ENCODE data around the gene CREB3L1.
A peak's percentile ranks its signal among the peaks of the same experiment; 100 is the strongest.

CREB3L1 gene

GRCh38 chr11:46247090-46247489 is 30.4 kb upstream of the CREB3L1 start:
- H2AFZ ChIP-seq (ENCODE audit: low read length), result no peak overlapping the region
- no peak for TF ChIP-seq EZH2phosphoT487 (IDR thresholded peaks at IDR 0.05; ENCODE audit: borderline replicate concordance)
- no peak for TF ChIP-seq CTCF (conservative IDR thresholded peaks at IDR 0.05; ENCODE audit: low read length)

GRCh38 chr11:46247659-46248058 is 29.8 kb upstream of the CREB3L1 start:
- no peaks in the 10 kb centered on the region for H3K36me3 ChIP-seq (ENCODE audit: insufficient read depth, low read length)
- no peak overlapping the region for H3K4me3 ChIP-seq (ENCODE audit: low read length, poor library complexity, severe bottlenecking)
- H3K4me2 ChIP-seq (ENCODE audit: low read depth, low read length, poor library complexity, severe bottlenecking), result no peak overlapping the region
- no peaks in the 10 kb centered on the region for H3K79me2 ChIP-seq (ENCODE audit: insufficient read depth, low read length)
- H3K9me2 ChIP-seq (replicated peaks; ENCODE audit: low read depth, low read length), result no peaks in the 10 kb centered on the region
- no peaks in the 10 kb centered on the region for H3K9me3 ChIP-seq (ENCODE audit: insufficient read depth, low read depth, low read length)
- H3K9ac ChIP-seq (ENCODE audit: low read depth, low read length, poor library complexity, severe bottlenecking), result no peak overlapping the region
- no peak for TF ChIP-seq EZH2phosphoT487 (IDR thresholded peaks at IDR 0.05; ENCODE audit: borderline replicate concordance)
- peak; percentile 81 for TF ChIP-seq CTCF (conservative IDR thresholded peaks at IDR 0.05; ENCODE audit: low read length)
- H2AFZ ChIP-seq (ENCODE audit: low read length), result no peak overlapping the region
- peaks cover 8% of the 10 kb centered on the region for H3K4me1 ChIP-seq (ENCODE audit: insufficient read depth, low read length, poor library complexity, severe bottlenecking)
- no peaks in the 10 kb centered on the region for H4K20me1 ChIP-seq (ENCODE audit: insufficient read depth, low read length, poor library complexity, severe bottlenecking)
- H3K27me3 ChIP-seq (ENCODE audit: insufficient read depth, low read length, poor library complexity, severe bottlenecking), result no peaks in the 10 kb centered on the region
- no peaks in the 10 kb centered on the region for H3F3A ChIP-seq (ENCODE audit: low read depth)

More at GRCh38 chr11:46247090-46247489, 30.4 kb upstream of the CREB3L1 start:
- Histone ChIP-seq H3K4me3 (ENCODE audit: low read length, poor library complexity, severe bottlenecking) (no peak overlapping the region), H3K9me2 (replicated peaks; ENCODE audit: low read depth, low read length) (no peaks in the 10 kb centered on the region), H3K79me2 (ENCODE audit: insufficient read depth, low read length) (no peaks in the 10 kb centered on the region), H3K9ac (ENCODE audit: low read depth, low read length, poor library complexity, severe bottlenecking) (no peak overlapping the region), H3F3A (ENCODE audit: low read depth) (no peaks in the 10 kb centered on the region), H4K20me1 (ENCODE audit: insufficient read depth, low read length, poor library complexity, severe bottlenecking) (no peaks in the 10 kb centered on the region), H3K9me3 (ENCODE audit: insufficient read depth, low read depth, low read length) (no peaks in the 10 kb centered on the region), H3K27me3 (ENCODE audit: insufficient read depth, low read length, poor library complexity, severe bottlenecking) (no peaks in the 10 kb centered on the region), H3K4me2 (ENCODE audit: low read depth, low read length, poor library complexity, severe bottlenecking) (no peak overlapping the region), H3K4me1 (ENCODE audit: insufficient read depth, low read length, poor library complexity, severe bottlenecking) (peaks cover 12% of the 10 kb centered on the region), H3K36me3 (ENCODE audit: insufficient read depth, low read length) (no peaks in the 10 kb centered on the region)

GRCh38 chr11:46248289-46249102 is 29.0 kb upstream of the CREB3L1 start:
- Histone ChIP-seq H3K9me2 (replicated peaks; ENCODE audit: low read depth, low read length) (no peaks in the 10 kb centered on the region), H3K9ac (ENCODE audit: low read depth, low read length, poor library complexity, severe bottlenecking) (no peak overlapping the region), H2AFZ (ENCODE audit: low read length) (no peak overlapping the region), H3K79me2 (ENCODE audit: insufficient read depth, low read length) (no peaks in the 10 kb centered on the region), H3K9me3 (ENCODE audit: insufficient read depth, low read depth, low read length) (no peaks in the 10 kb centered on the region), H3K4me1 (ENCODE audit: insufficient read depth, low read length, poor library complexity, severe bottlenecking) (peaks cover 3% of the 10 kb centered on the region), H4K20me1 (ENCODE audit: insufficient read depth, low read length, poor library complexity, severe bottlenecking) (no peaks in the 10 kb centered on the region), H3K4me2 (ENCODE audit: low read depth, low read length, poor library complexity, severe bottlenecking) (no peak overlapping the region), H3F3A (ENCODE audit: low read depth) (no peaks in the 10 kb centered on the region), H3K36me3 (ENCODE audit: insufficient read depth, low read length) (no peaks in the 10 kb centered on the region), H3K4me3 (ENCODE audit: low read length, poor library complexity, severe bottlenecking) (no peak overlapping the region), H3K27me3 (ENCODE audit: insufficient read depth, low read length, poor library complexity, severe bottlenecking) (no peaks in the 10 kb centered on the region)
- TF ChIP-seq EZH2phosphoT487 (IDR thresholded peaks at IDR 0.05; ENCODE audit: borderline replicate concordance) (no peak), CTCF (conservative IDR thresholded peaks at IDR 0.05; ENCODE audit: low read length) (no peak)

Data from Loucy (cell line).